ENCODE data around the gene JPT2. TPM values are rescaled to one million over a fixed set of nuclear protein-coding genes. Genes with fewer than 3 reads are reported as not detected.

Gene JPT2
- total and polyA plus RNA-seq, 2 experiments from 2014 or later, result 9.2 to 52.0 TPM

DNA sequence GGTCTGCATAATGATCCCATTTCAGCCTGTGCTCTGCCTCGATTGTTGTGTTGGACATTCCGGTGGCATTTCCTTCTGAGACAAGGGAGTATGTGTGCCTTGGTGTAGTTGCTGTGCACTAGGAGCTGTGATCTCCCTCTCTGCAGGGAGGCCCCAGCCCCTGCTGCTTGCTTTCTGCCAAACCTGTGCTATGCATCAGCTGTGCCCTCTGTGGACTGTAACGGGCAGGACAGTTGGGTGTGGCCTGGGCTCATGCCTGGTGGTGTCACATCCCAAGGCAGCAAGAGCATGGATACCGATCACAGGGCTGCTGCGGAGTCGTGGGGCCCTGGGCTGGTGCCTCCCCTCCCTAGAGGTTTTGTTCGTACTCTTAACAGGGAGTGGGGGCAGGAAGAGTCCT is 3.8 kb upstream of the JPT2 start:
- H2AFZ ChIP-seq, result no peak overlapping the region
- TF ChIP-seq, protein P1, sequence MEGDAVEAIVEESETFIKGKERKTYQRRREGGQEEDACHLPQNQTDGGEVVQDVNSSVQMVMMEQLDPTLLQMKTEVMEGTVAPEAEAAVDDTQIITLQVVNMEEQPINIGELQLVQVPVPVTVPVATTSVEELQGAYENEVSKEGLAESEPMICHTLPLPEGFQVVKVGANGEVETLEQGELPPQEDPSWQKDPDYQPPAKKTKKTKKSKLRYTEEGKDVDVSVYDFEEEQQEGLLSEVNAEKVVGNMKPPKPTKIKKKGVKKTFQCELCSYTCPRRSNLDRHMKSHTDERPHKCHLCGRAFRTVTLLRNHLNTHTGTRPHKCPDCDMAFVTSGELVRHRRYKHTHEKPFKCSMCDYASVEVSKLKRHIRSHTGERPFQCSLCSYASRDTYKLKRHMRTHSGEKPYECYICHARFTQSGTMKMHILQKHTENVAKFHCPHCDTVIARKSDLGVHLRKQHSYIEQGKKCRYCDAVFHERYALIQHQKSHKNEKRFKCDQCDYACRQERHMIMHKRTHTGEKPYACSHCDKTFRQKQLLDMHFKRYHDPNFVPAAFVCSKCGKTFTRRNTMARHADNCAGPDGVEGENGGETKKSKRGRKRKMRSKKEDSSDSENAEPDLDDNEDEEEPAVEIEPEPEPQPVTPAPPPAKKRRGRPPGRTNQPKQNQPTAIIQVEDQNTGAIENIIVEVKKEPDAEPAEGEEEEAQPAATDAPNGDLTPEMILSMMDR (IDR thresholded peaks at IDR 0.05; ENCODE audit: poor library complexity), result no peak
- TF ChIP-seq EZH2 (IDR thresholded peaks at IDR 0.05; ENCODE audit: borderline replicate concordance) (no peak), EZH2phosphoT487 (IDR thresholded peaks at IDR 0.05; ENCODE audit: low read depth, severe bottlenecking, unreplicated experiment) (no peak)
- WGBS (ENCODE audit: low lambda C conversion rate, missing lambda C conversion rate), result 89% methylated on average over 7 of the region's 7 CpGs
- DNase-seq (ENCODE audit: low spot score), result no peak
- no peak overlapping the region for H3K4me2 ChIP-seq
- H3K4me3 ChIP-seq, result no peak overlapping the region
- no peaks in the 10 kb centered on the region for H3K9me3 ChIP-seq (ENCODE audit: low read depth)
- H3K4me1 ChIP-seq (ENCODE audit: insufficient read depth), result peaks cover 4% of the 10 kb centered on the region
- H3K27me3 ChIP-seq, result no peaks in the 10 kb centered on the region
- H4K20me1 ChIP-seq (ENCODE audit: insufficient read depth, poor library complexity, severe bottlenecking), result peaks cover 3% of the 10 kb centered on the region
- no peaks in the 10 kb centered on the region for H3K36me3 ChIP-seq (replicated peaks; ENCODE audit: insufficient read depth, low read depth)
- no peak overlapping the region for H3K27ac ChIP-seq
- H3K79me2 ChIP-seq, result peaks cover 8% of the 10 kb centered on the region
- no peaks in the 10 kb centered on the region for H3K9me2 ChIP-seq (replicated peaks; ENCODE audit: insufficient read depth)

DNA sequence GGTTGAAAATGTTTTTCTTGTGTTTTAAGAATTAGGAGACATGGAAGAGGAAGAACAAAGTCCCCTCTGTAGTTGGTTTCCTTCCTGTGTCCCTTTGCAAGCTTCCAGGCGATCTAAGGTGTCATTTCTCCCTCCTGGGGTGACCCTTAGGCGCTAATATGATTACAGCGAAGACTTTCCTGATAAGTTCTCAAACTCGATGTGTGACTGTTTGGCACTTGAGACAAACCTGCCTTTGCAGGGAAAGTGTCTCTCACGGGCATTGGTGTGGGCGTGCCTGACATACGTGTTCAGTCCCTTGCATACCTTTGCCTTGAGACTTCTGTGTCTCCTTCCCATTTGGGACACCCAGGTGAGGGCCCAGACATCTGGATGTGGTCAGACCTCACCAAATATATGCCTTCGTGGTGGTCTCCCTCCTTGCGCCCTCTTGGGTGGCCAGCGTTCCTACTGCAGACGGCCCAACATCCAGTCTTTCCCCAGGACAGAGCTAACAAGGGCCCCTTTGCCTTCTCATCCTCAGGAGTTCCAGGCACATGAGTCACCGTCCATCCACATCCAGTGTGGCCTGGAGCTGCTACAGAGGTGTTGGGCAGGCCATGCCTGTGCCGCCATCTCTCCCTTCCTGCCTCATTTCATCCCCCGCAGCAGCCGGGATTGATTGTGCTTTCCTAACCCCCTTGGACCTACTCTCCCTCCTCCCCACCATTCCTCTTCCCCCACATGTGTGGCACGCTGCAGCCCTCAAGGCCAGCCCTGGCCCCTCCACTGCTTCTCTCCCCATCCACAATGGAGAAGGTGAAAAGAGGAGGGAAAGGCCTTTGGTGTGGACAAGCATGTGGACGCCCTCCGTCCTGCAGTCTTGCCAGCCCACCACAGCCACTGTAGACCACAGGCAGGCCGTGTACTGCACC is 3.1 kb upstream of the JPT2 start:
- no peak overlapping the region for H3K27ac ChIP-seq
- 86% methylated on average over 19 of the region's 19 CpGs for WGBS (ENCODE audit: low lambda C conversion rate, missing lambda C conversion rate)
- no peak for DNase-seq (ENCODE audit: low spot score)
- peaks cover 3% of the 10 kb centered on the region for H4K20me1 ChIP-seq (ENCODE audit: insufficient read depth, poor library complexity, severe bottlenecking)
- H3K36me3 ChIP-seq (replicated peaks; ENCODE audit: insufficient read depth, low read depth), result no peaks in the 10 kb centered on the region
- H2AFZ ChIP-seq, result no peak overlapping the region
- H3K9me2 ChIP-seq (replicated peaks; ENCODE audit: insufficient read depth), result no peaks in the 10 kb centered on the region
- no peak overlapping the region for H3K4me2 ChIP-seq
- peaks cover 11% of the 10 kb centered on the region for H3K4me1 ChIP-seq (ENCODE audit: insufficient read depth)
- H3K79me2 ChIP-seq, result peaks cover 15% of the 10 kb centered on the region
- TF ChIP-seq EZH2 (IDR thresholded peaks at IDR 0.05; ENCODE audit: borderline replicate concordance) (no peak), EZH2phosphoT487 (IDR thresholded peaks at IDR 0.05; ENCODE audit: low read depth, severe bottlenecking, unreplicated experiment) (no peak)
- TF ChIP-seq, protein P1 (IDR thresholded peaks at IDR 0.05; ENCODE audit: poor library complexity), result no peak
- no peaks in the 10 kb centered on the region for H3K27me3 ChIP-seq
- H3K9me3 ChIP-seq (ENCODE audit: low read depth), result no peaks in the 10 kb centered on the region
- H3K4me3 ChIP-seq, result no peak overlapping the region

DNA sequence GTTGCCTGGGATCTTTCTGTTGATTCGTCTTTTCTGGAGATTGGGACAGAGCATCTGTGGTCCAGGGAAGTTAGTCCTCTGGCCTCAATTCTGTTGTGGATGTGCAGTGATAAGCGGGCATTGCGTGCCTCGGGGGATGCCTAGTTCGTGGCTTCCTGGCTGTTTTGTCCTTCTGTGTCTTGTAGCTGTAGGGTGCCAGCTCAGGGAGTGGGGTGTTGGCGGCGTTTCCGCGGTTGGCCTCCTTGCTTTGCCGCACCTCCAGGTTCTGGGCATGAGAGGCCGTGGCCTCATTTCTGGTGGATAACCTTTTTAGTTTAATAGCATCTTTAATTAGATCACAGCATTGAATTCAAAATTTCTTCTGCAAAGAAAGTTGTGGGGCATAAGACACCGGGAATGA is 1.4 kb upstream of the JPT2 start:
- H2AFZ ChIP-seq, result no peak overlapping the region
- no peak overlapping the region for H3K27ac ChIP-seq
- no peak overlapping the region for H3K4me2 ChIP-seq
- TF ChIP-seq EZH2 (IDR thresholded peaks at IDR 0.05; ENCODE audit: borderline replicate concordance) (no peak), EZH2phosphoT487 (IDR thresholded peaks at IDR 0.05; ENCODE audit: low read depth, severe bottlenecking, unreplicated experiment) (no peak)
- TF ChIP-seq, protein P1 (IDR thresholded peaks at IDR 0.05; ENCODE audit: poor library complexity), result no peak
- 95% methylated on average over 12 of the region's 12 CpGs for WGBS (ENCODE audit: low lambda C conversion rate, missing lambda C conversion rate)
- no peaks in the 10 kb centered on the region for H3K36me3 ChIP-seq (replicated peaks; ENCODE audit: insufficient read depth, low read depth)
- peaks cover 31% of the 10 kb centered on the region for H3K79me2 ChIP-seq
- H3K4me1 ChIP-seq (ENCODE audit: insufficient read depth), result peaks cover 12% of the 10 kb centered on the region
- no peaks in the 10 kb centered on the region for H3K9me2 ChIP-seq (replicated peaks; ENCODE audit: insufficient read depth)
- H3K4me3 ChIP-seq, result no peak overlapping the region
- peaks cover 3% of the 10 kb centered on the region for H4K20me1 ChIP-seq (ENCODE audit: insufficient read depth, poor library complexity, severe bottlenecking)
- H3K27me3 ChIP-seq, result no peaks in the 10 kb centered on the region
- DNase-seq (ENCODE audit: low spot score), result no peak
- no peaks in the 10 kb centered on the region for H3K9me3 ChIP-seq (ENCODE audit: low read depth)

Measured in hepatocyte (in vitro differentiated cells).